HT1080 (cell line): ENCODE measurements around the gene ATP6V0E1. TPM values are rescaled to one million over a fixed set of nuclear protein-coding genes. Genes with fewer than 3 reads are reported as not detected.
"Not testable (repeated sequence)": the region's sequence is repeated elsewhere in the genome, so short reads cannot be mapped to it uniquely, and the experiment has no call there.

ENCODE experiments used
- DNase-seq: peaks from one replicate; pipeline ENCODE4 v3.0.0-alpha.2; 2015; ENCODE audit warnings: low read depth
- total RNA-seq: library from RNA; depleted of rRNA; stranded (reverse); fragments of >200 nt; shearing (Covaris generic); gene quantifications from 2 replicates; pipeline ENCODE4 v1.2.3, GENCODE V29; 2014

Gene ATP6V0E1
- total RNA-seq, 1 experiment from 2014 or later: 141 TPM

DNA sequence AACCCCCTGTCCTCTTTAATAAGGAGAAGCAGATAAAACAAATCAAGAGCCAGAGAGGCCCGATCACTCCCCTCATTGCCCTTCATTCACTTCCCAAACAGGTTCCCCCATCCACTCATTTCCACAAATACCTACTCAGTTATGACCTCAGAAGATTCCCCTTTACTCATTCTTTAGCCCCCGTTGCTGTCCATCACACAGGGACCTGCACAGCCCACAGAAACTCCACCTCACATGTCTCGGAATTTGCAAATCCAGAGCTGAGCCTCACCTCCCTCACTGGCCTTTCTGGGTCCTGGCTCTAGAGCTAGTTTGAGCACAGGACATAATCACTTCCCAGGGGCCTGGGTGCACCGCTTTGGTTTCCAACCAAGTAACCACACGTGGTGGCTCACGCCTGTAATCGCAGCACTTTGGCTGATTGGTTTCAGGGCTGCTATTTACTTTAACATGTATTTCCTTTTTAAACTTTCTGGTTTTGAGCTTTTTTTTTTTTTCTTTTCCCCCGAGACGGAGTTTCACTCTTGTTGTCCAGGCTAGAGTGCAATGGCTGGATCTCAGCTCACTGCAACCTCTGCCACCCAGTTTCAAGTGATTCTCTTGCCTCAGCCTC lies 17.8 kb downstream of the ATP6V0E1 start:
- no peak for DNase-seq

DNA sequence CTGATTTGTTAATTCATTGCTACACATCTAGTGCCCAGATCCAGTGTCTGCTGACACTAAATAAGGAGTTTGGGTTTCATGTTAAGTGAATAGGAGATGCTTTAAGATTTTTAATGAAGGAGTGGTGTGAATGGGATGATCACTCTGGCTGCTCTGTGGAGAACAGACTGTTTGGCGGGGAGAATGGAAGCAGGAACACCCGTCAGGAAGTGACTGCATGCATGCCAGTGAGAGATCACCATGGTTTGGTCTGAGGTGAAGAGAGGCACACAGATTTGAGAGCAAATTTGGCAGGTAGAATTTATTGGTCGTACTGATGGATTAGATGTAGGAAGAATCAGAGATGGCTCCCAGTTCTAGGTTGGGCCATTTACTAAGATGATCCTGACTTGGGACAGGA lies 19.8 kb downstream of the ATP6V0E1 start:
- no peak for DNase-seq

DNA sequence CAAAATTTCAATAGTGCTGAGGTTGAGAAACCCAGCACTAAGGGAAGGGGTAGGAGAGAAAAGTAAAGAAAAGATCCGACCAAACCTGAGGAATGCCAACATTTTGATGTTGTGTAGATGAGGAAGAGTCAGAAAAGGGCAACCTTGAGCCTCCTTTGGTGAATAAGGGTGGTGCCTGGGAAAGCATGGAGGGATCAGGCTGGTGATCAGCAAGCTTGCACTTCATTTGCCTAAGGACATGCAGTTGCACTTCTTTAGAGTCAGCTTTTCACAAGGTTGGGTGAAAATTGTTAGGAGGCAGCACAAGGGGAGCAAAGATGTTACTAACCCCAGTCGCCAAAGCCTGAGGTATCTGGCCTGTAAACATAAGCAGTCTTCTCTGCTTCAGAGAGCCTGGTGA lies 20.4 kb downstream of the ATP6V0E1 start:
- DNase-seq: no peak

DNA sequence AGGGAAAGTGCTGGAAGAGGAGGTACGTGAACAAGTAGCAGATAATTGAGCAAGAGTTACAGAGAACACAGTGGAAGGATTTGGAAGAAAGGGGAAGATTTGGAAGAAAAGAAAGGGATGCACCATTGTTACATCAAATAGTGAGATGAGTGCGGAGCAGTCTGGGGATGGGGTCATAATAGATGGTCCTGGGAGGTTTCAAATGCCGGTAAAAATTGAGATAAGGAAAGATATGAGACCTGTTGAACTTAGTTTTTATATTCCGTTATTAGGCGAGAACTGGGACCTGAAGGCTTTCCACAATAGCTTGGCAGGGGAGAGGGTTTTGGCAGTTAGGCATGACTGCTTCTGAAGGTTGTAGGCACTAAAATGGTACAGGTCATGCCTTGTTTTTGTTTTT lies 20.9 kb downstream of the ATP6V0E1 start:
- no peak for DNase-seq

DNA sequence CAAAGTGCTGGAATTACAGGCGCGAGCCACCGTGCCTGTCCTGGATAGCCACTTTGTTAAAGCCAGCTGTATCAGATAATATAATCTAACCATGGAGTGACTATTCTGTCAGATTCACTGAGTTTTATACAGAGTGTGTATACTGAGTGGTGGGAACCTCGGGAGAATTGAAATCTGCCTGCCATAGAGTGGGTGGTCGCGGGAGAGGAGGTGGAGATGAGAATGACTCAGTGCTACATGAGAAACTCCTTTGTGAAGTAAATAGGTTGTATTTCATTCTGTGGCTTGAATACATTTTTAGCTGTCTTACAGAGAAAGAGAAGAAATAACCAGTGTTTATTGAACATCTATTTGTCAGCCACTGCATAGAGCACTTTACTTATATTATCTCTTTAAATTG lies 26.4 kb downstream of the ATP6V0E1 start:
- peak; percentile 45 for DNase-seq

DNA sequence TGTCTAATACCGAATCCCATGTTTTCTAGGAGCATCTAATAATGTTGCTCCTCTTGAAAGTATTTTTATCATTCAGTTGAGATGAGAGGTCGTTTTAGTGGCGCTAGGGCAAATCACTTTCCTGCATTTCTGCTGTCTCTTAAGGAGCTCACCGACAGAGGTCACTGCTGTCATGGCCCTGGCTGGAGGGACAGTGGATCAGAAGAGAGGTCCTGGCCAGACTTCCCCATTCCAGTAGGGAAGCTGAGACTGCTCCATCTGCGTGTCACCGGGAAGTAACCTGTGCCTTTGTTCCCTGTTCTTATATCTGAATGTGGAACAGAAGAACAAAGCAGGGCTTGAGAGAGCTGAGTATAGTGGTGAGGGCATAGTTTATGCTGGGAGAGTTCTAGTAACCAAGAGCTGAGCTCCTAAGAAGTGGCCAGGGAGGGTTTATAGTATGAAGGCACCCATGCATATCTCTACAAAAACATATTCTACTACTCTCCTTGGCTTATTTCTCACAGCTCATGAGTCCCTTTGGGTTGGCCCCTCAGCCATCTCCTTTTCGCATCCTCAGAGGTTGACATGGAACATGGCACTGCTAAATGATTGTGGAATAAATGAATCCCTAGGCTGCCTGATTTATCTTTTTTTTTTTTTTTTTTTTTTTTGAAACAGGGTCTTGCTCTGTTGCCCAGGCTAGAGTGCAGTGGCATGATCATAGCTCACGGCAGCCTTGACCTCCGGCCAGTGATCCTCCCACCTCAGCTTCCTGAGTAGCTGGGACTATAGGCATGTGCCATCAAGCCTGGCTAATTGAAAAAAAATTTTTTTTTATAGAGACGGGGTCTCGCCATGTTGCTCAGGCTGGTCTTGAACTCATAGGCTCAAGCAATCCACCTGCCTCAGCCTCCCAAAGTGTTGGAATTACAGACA lies 27.2 kb downstream of the ATP6V0E1 start:
- no peak for DNase-seq

DNA sequence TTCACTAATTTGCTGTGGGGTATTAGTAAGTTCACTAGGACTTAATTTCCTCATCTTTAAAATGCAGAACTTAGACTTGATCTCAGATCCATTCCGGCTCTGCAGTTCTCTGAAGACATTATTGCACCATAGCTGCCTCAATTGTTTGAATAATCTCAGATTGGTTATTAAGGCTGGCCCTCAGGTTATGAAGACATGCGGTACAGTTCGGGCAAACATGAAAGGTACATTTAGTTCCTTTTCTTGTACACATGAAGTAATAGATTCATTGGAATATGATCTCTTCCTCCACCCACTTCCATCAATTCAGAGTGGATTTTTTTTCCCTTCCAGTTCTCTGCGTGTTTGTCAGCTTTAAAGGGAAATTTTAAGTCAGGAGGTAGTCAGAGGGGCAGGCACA lies 28.0 kb downstream of the ATP6V0E1 start:
- DNase-seq: no peak

DNA sequence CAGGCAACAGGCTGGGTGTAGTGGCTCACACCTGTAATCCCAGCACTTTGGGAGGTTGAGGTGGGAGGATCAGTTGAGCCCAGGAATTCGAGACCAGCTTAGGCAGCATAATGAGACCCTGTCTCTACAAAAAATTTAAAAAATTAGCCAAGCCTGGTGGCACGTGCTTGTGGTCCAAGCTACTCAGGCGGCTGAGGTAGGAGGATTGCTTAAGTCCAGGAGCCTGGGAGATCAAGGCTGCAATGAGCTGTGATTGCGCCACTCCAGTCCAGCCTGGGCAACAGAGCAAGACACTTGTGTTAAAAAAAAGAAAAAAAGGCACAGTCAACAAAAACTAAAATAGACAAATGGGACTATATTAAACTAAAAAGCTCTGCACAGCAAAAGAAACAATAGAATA lies 29.3 kb downstream of the ATP6V0E1 start:
- no peak for DNase-seq

DNA sequence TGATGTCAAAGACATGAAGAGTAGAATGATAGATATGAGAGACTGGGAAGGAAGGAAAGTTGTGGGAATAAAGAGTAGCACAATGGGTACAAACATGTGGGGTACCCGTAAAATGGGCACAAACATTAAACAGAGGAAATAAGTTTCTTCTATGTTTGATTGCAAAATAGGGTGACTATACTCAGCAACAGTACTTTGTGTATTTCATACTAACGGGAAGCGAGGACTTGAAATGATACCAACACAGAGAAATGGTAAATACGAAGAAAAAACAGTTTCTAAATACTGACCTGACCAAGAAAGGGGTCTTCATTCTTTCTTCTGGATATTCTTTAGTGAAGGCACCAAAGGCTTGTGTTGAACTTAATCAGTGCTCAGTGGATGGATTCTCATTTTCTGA lies 31.1 kb downstream of the ATP6V0E1 start:
- DNase-seq: no peak

DNA sequence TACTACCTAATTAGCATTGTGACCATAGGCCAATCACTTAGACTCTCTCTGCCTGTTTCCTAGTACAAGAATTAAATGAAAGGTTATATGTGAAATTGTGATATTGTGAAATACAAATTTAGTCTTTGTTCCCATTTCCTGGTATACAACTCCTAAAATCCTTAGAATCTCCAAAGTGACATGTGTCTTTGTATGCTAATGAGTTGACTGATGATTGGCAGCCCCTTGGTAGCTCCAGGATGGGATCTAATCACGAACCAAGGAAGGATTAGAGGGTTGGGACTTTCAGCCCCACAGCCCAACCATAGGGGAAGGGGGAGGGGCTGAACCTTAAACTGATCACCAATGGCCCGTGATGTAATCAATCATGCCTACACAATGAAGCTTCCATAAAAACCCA lies 31.6 kb downstream of the ATP6V0E1 start:
- no peak for DNase-seq

DNA sequence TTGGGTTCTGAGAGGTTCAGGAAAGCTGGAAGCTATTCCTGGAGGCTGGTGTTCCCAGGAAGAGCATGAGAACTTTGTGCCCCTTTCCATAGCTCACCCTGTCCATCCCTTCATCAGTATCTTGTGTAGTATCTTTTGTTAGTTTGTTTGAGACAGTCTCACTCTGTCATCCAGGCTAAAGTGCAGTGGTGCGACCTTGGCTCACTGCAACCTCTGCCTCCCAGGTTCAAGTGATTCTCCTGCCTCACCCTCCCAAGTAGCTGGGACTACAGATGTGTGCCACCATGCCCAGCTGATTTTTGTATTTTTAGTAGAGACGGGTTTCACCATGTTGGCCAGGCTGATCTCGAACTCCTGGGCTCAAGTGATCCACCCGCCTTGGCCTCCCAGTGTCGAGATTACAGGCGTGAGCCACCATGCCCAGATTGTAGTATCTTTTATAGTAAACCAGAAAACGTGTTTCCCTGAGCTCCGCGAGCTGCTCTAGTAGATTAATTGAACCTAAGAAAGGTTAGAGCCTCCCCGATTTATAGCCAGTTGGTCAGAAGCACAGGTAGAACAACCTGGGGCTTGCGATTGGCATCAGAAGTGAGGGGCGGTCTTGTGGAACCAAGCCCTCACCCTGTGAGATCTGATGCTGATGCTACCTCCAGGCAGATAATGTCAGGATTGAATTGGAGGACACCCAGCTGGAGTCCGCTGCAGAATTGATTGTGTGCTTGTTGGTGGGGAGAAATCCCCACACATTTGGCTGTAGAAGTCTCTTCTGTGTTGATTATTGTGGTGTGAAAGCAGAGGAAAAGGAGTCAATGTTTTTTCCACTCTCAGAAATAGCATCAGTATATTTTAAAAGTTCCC lies 32.3 kb downstream of the ATP6V0E1 start:
- no peak for DNase-seq

DNA sequence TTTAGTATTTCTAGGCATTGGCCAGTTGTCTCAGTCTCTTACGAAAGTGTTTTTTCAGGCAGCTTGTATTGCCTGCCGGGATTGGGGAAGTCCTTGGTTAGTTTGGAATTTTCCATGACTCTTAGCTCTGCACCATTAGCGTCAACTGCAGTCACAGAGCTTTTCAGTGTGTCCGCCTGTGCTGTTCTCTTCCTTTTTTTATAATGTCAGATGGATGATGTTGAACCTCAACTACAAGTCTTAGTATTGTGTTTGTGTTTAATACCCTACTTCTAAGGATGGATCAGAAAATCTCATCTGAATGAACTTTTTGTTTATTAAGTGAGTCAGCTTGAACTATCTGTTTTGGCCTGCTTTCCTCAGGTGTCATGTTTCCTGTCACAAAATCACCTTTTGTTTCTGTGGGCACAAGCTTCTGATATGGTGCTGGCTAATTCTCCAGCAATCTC lies 33.1 kb downstream of the ATP6V0E1 start:
- DNase-seq: peak; percentile 71

DNA sequence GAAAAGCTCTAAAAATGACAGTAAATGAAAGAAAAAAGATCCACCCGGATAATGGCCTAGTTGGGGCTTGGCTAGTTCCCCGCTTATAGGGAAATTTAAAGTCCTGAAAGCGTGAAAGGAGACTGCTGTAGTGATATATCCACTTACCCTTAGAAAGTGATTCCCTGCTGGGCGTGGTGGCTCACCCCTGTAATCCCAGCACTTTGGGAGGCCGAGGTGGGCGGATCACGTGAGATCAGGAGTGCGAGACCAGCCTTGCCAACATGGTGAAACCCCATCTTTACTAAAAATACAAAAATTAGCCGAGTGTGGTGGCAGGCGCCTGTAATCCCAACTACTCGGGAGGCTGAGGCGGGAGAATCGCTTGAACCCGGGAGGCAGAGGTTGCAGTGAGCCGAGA lies 33.5 kb downstream of the ATP6V0E1 start:
- not testable (repeated sequence) for DNase-seq

DNA sequence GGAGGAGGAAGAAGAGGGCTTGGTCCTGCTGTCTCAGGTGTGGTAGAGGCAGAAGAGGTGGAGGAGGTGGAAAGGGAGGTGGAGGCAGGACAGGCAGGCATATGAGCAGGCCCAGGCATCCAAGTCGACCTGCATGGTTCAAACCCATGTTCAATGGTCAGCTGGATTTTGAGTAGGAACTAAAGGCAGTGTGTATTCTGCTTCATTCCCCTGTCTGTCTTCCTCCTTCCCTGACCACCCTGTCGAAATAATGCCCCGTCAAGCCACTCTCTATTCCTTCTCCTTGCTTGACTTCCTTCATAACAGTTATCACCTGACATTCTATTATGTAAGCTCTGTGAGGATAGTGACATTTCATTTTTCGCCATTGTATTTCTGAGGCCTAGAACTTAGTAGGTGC lies 34.8 kb downstream of the ATP6V0E1 start:
- no peak for DNase-seq

DNA sequence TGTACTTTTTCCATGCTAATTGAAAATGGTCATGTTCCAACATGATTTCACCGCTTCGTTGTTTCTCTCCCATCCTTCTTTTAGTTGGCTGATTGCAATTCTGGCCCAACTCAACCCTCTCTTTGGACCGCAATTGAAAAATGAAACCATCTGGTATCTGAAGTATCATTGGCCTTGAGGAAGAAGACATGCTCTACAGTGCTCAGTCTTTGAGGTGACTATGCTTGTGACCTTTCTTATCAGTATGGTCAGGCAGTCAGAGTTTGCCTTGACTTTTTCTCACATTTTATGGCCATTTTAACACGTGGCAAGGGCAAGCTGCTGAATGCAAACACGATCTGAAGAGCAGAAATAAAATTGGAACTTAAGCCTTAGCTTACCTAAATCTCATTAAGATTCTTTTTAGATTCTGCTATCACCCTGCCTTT lies 36.6 kb downstream of the ATP6V0E1 start:
- no peak for DNase-seq

DNA sequence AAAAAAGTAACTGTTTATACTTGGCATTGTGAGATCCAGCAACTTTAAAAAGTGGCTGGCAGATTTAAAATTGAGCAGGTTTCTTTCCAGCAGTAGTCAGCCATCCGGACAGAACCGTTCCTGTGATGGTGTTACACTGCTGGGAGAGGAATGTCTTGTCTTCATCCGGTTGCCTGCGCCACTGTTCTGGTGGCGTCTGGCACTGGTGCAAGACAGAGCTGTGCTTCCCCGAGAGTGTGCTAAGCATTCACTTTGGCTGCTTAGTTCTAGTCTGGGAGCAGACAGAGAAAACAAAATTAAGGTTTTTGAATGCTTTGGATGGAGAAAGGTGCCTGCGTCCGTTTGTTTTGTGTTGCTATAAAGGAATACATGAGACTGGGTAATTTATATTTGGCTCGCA lies 37.1 kb downstream of the ATP6V0E1 start:
- DNase-seq: no peak

DNA sequence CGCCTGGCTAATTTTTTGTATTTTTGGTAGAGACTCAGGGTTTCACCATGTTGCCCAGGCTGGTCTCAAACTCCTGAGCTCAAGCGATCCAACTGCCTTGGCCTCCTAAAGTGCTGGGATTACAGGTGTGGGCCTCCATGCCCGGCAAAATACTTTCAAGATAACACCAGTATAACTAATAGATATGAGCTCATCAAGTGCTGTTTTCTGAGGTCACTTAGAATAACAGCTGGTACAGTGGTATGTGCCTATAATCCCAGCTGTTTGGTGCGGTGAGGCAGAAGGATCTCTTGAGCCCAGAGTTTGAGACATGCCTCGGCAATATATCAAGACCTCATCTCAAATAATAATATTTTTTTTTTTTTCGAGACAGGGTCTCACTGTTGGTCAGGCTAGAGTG lies 42.1 kb downstream of the ATP6V0E1 start:
- no peak for DNase-seq

DNA sequence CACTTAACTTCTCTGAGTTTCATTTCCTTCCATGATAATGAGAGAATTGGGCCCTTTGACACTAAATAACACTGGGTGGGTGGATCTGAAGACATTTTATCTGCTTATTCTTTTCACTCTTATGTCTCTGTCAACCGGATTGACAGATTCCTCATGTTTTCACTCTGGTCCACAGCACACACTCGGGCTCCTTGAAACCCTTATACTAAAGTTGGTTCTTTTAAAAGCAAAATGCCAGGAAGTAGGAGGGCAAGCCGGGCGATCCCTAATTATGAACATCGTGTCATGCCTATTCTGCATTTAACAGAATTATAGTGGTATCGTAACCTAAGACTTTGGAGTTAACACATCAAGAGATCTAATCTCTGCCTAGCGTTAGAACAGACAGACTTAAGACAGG lies 44.3 kb downstream of the ATP6V0E1 start:
- no peak for DNase-seq

DNA sequence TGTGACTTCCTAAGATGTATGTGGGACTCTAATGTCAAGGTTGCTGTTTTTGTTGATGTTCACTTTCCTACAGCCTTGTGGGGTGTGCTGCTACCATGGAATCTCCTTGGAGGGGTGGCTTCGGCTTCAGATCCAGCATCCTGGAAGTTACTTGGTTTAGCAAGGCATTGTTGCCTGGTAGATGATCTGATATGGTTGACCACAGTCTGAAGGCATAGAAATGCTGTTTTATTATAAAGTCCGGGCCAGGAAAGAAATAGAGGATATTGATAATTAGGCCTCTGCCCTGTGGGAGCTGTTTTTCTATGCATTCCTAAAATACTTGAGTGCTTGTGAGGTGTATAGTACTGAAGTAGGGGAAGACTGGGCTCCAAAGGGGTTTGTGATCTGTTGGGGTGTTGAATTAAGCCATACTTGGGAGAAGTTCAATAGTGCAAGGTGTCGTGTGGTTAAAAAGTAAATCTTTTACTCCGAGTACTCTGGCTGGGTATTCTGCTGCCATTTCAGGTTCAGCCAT lies 45.3 kb downstream of the ATP6V0E1 start:
- no peak for DNase-seq

DNA sequence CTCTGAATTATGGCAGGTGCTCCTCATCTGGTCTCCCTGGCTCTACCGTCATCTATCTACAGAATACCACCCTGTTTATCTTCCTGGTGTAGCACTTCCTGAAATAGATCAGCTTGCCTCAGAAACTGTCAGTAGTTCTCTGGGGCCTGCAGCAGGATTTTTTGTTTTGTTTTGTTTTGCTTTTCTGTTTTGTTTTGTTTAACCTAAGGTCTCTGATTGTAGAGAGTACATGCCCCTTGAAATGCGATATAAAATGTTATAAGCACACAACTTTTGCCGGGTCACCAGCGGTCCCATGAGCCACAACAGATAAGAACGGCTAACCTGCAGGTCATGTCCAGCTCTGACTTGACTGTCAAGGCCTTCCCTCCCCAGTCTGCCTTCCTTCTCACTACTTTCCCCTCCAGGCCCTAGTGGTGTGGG lies 45.9 kb downstream of the ATP6V0E1 start:
- no peak for DNase-seq

DNA sequence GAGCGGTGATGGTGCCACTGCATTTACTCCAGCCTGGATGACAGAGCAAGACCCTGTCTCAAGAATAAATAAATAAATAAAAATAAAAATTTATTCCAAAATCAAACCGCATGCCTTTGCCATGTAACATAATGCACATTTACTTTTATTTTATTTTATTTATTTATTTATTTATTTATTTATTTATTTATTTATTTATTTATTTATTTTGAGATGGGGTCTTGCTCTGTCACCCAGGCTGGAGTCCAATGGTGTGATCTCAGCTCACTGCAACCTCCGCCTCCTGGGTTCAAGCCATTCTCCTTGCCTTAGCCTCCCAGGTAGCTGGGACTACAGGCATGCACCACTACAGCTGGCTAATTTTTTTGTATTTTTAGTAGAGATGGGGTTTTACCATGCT lies 48.5 kb downstream of the ATP6V0E1 start:
- DNase-seq: not testable (repeated sequence)

DNA sequence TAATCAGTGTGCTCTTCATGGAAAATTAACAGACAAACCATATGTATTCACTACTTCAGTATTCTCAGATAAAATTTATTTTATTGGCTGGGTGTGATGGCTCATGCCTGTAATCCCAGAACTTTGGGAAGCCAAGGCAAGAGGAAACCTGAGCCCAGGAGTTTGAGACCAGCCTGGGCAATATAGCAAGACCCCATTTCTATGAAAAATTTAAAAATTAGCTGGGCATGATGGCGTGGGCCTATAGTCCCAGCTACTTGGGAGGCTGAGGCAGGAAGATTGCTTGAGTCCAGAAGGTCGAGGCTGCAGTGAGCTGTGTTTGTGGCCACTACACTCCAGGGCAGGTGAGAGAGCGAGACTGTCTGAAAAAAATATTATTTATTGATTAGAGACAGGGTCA lies 49.2 kb downstream of the ATP6V0E1 start:
- DNase-seq: no peak
